GM18873 (cell line): ENCODE data around the gene CA10.

Source experiments
- ATAC-seq: cut with Tn5 transposase; IDR thresholded peaks from one replicate; pipeline ENCODE4 v1.9.1; 2021; ENCODE audit warnings: mild to moderate bottlenecking, moderate library complexity, moderate number of reproducible peaks; ENCODE audit not compliant: unreplicated experiment, low FRiP score

Gene CA10

GRCh38 chr17:52158450-52159042 lies at the start of gene CA10:
CA10 (minus strand) TSS chr17:52158714.
- no peak for ATAC-seq

- no peak for ATAC-seq
Measured at GRCh38 chr17:52207796-52208195, 49.3 kb upstream of the CA10 start.

- ATAC-seq, result no peak
Measured at GRCh38 chr17:52202520-52203080, 44.1 kb upstream of the CA10 start.

- no peak for ATAC-seq
Measured at GRCh38 chr17:52201767-52202519, 43.4 kb upstream of the CA10 start.

- ATAC-seq, result no peak
Measured at GRCh38 chr17:52191491-52191890, 33.0 kb upstream of the CA10 start.

GRCh38 chr17:52181782-52182181 lies 23.3 kb upstream of the CA10 start:
- no peak for ATAC-seq

GRCh38 chr17:52178012-52178411 lies 19.5 kb upstream of the CA10 start:
- ATAC-seq, result no peak

GRCh38 chr17:52170963-52171572 lies 12.6 kb upstream of the CA10 start:
- no peak for ATAC-seq

- no peak for ATAC-seq
Measured at GRCh38 chr17:52160136-52160567, 1.6 kb upstream of the CA10 start.

- ATAC-seq, result no peak
Measured at GRCh38 chr17:52159246-52160135, 977 bp upstream of the CA10 start.

GRCh38 chr17:52157603-52158449 lies 688 bp downstream of the CA10 start:
- no peak for ATAC-seq

GRCh38 chr17:52156576-52157570 lies 1.6 kb downstream of the CA10 start:
- ATAC-seq, result no peak

- no peak for ATAC-seq
Measured at GRCh38 chr17:52155301-52155700, 3.2 kb downstream of the CA10 start.

- ATAC-seq, result no peak
Measured at GRCh38 chr17:52154466-52154865, 4.0 kb downstream of the CA10 start.

GRCh38 chr17:52150935-52151334 lies 7.6 kb downstream of the CA10 start:
- ATAC-seq, result no peak

- no peak for ATAC-seq
Measured at GRCh38 chr17:52149626-52150025, 8.9 kb downstream of the CA10 start.

GRCh38 chr17:52148969-52149351 lies 9.6 kb downstream of the CA10 start:
- no peak for ATAC-seq

GRCh38 chr17:52148288-52148968 lies 10.1 kb downstream of the CA10 start:
- no peak for ATAC-seq
